HFF-Myc (cell line): ENCODE data around the gene GADD45G.

Source experiments
- DNase-seq: peaks from one replicate; pipeline ENCODE4 v3.0.0-alpha.2; 2011; ENCODE audit warnings: low read depth; ENCODE audit errors: extremely low read depth
- H3K4me3 ChIP-seq: replicated peaks from 2 replicates; pipeline ENCODE4 v1.5.1; 2011; ENCODE audit warnings: low read depth, mild to moderate bottlenecking, control low read depth, low read length
- CTCF ChIP-seq: IDR thresholded peaks from 2 replicates; pipeline ENCODE4 v1.5.1; 2012; ENCODE audit warnings: mild to moderate bottlenecking, low read depth, low read length, control low read depth; ENCODE audit errors: missing control alignments

GADD45G gene

GRCh38 chr9:89592963-89593726, 11.7 kb upstream of the GADD45G start:
- peak; percentile 41 for TF ChIP-seq CTCF
- no peak for DNase-seq
- no peak overlapping the region for H3K4me3 ChIP-seq

GRCh38 chr9:89593727-89594427, 10.9 kb upstream of the GADD45G start:
- no peak overlapping the region for H3K4me3 ChIP-seq
- no peak for DNase-seq
- TF ChIP-seq CTCF, result peak; percentile 76

DNA sequence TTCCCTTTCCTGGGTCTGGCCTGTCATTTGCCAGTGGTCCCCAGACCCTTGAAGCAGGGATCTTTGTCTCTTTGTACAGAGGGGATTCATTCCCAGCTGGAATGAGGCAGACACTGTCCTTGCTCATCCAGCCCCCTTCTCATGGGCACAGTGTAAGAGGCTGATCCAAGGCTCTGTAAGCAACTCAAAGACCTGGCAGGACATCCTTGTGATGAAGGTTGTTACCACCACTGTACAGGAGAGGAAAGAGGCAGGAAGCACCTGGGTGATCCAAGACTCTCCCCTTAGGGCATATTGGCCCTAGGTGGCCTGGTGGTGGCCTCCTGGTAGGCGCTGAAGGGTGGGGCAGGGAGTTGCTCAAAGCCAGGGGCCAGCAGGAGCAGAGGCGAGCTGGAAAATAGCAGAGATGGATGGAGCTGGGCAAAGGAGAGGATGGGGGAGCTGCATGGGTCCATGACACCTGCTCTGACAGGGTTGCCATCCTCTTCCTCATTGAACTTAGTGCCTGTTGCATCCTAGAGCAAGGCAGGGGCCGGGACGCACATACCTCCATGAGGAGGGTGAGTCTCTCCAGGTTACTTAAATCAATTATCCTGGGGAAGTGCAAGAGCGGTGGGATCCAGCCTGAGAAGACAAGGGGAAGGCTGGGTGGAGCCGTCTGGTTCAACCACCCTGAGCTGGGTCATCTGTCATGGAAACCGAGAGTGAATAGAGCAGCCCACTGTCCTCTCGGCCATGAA, 9.8 kb upstream of the GADD45G start:
- H3K4me3 ChIP-seq, result no peak overlapping the region
- TF ChIP-seq CTCF, result no peak
- no peak for DNase-seq

DNA sequence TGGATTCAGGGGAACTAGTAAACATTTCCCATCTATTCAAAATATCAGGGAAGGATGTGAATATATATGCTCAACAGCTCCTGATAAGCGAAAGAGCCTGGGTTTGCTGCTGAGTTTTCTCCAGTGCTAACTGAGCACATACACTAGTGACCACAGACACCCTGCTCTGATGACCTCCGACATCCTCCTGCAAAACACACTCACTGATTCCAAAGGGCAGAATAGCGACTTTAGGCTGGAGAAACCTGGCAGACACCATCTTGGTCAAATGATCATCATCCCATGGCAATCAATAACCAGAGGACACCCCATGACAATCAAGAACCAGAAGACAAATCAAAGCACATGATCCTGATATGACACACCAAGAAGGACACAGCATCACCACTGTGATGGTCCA, 9.2 kb upstream of the GADD45G start:
- H3K4me3 ChIP-seq, result no peak overlapping the region
- TF ChIP-seq CTCF, result no peak

DNA sequence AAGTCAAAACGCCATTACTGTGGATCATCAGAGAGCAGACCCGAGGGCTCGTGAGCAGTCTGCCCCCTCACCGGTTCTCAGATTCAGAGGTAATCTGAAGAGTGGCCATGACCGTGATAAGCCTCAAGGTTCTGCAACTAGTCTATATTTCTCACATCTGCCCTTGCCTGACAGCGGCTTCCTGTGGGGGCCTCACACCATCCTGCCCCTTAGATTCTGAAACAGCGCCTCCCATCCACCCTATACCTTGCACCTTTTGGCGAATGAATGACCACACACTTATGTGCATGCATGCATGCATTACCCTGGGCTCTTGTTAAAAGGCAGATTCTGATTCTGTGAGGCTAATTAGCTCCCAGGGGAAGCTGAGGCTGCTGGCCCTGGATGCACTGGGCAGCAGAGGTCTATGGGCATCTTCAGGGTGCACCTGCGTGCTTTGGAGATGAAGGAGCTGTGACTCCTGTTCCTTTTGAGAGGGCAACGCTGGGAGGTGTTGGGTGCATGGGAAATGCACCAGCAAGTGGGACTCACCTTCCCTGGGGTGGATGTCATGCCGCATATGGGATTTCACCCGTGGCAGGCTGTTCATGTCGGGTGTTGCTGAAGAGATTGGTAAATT, 7.8 kb upstream of the GADD45G start:
- no peak for DNase-seq
- TF ChIP-seq CTCF, result no peak
- H3K4me3 ChIP-seq, result no peak overlapping the region

More for the DNA sequence above, 9.2 kb upstream of the GADD45G start:
- DNase-seq, result no peak

- H3K4me3 ChIP-seq, result no peak overlapping the region
- peak; percentile 31 for DNase-seq
- TF ChIP-seq CTCF, result peak; percentile 81
Observed at GRCh38 chr9:89597711-89598362, 7.0 kb upstream of the GADD45G start.
